CD8-positive, alpha-beta memory T cell (primary cell): Measurements from ENCODE around the gene CASZ1. TPM values are rescaled to one million over a fixed set of nuclear protein-coding genes. Genes with fewer than 3 reads are reported as not detected.

Experiments
- CTCF ChIA-PET: fragments of 350-600 bp; sonication (Branson Sonifier 250); formaldehyde crosslinking; loops from one replicate; lab custom pipeline; 2021; ENCODE audit warnings: antibody characterized with exemption; lab: Charles Lee
- POLR2A ChIA-PET: fragments of 350-600 bp; sonication (Branson Sonifier 250); formaldehyde crosslinking; loops from one replicate; lab custom pipeline; 2021; ENCODE audit warnings: antibody characterized with exemption; lab: Charles Lee
- DNase-seq, 5 donors: peaks; one replicate each; pipeline versions ENCODE4 v3.0.0 to v3.0.0-alpha.2; 2020 to 2022; ENCODE audit warnings: mixed read lengths in 1 of 5
- H3K27ac ChIP-seq: one replicate; pipeline ENCODE4 v1.7.0; 2013; ENCODE audit warnings: low read depth, mild to moderate bottlenecking, low read length, moderate library complexity
- H3K27me3 ChIP-seq: 2 replicates; pipeline ENCODE4 v1.7.0; 2013; ENCODE audit warnings: low read length, mild to moderate bottlenecking; ENCODE audit not compliant: insufficient read depth, poor library complexity, severe bottlenecking
- H3K36me3 ChIP-seq: 2 replicates; pipeline ENCODE4 v1.7.0; 2013; ENCODE audit warnings: mild to moderate bottlenecking, low read length, moderate library complexity; ENCODE audit not compliant: insufficient read depth
- H3K4me1 ChIP-seq: 2 replicates; pipeline ENCODE4 v1.7.0; 2013; ENCODE audit warnings: mild to moderate bottlenecking, low read length, moderate library complexity; ENCODE audit not compliant: insufficient read depth
- H3K4me3 ChIP-seq: 2 replicates; pipeline ENCODE4 v1.7.0; 2013; ENCODE audit warnings: mild to moderate bottlenecking, low read length
- H3K9me3 ChIP-seq: 2 replicates; pipeline ENCODE4 v1.7.0; 2013; ENCODE audit warnings: mild to moderate bottlenecking, low read length
- H3K27ac Mint-ChIP-seq, 8 donors: one replicate each; pipeline ENCODE4 v1.8.0; 2020 to 2021; ENCODE audit warnings: mixed read lengths in 8 of 8, mild to moderate bottlenecking in 6 of 8, inconsistent platforms in 3 of 8, moderate library complexity in 3 of 8
- H3K27me3 Mint-ChIP-seq, 2 donors: one replicate each; pipeline ENCODE4 v1.8.0; 2020 to 2021; ENCODE audit warnings: mixed read lengths in 2 of 2, mild to moderate bottlenecking in 1 of 2, moderate library complexity in 1 of 2
- H3K36me3 Mint-ChIP-seq, 3 donors: one replicate each; pipeline ENCODE4 v1.8.0; 2020 to 2021; ENCODE audit warnings: mixed read lengths in 3 of 3, inconsistent platforms in 1 of 3, mild to moderate bottlenecking in 1 of 3
- H3K4me1 Mint-ChIP-seq, 3 donors: one replicate each; pipeline ENCODE4 v1.8.0; 2020 to 2021; ENCODE audit warnings: mixed read lengths in 3 of 3, inconsistent platforms in 1 of 3, mild to moderate bottlenecking in 1 of 3
- H3K4me3 Mint-ChIP-seq, 7 donors: one replicate each; pipeline ENCODE4 v1.8.0; 2020 to 2021; ENCODE audit warnings: mixed read lengths in 7 of 7, mild to moderate bottlenecking in 6 of 7, moderate library complexity in 4 of 7, inconsistent platforms in 2 of 7
- H3K9me3 Mint-ChIP-seq, 5 donors: one replicate each; pipeline ENCODE4 v1.8.0; 2020 to 2022; ENCODE audit warnings: mixed read lengths in 5 of 5, mild to moderate bottlenecking in 3 of 5, moderate library complexity in 2 of 5, inconsistent platforms in 1 of 5
- polyA plus RNA-seq: library from polyadenylated mRNA; unstranded; fragments of 300-500 nt; fragmentation: Illumina TruSeq; gene quantifications from one replicate; pipeline ENCODE4 v1.2.3, GENCODE V29; 2021
- total RNA-seq, 2 experiments: library from RNA; stranded (reverse); gene quantifications; one replicate each; pipeline ENCODE4 v1.2.3, GENCODE V29; 2021

Gene CASZ1
- total and polyA plus RNA-seq, 3 experiments from 2014 or later = 2.2 to 10.5 (median 9.9) TPM

- H3K27me3 Mint-ChIP-seq = no peaks in the 10 kb centered on the region
- Histone ChIP-seq H3K9me3 (no peaks in the 10 kb centered on the region), H3K27me3 (no peaks in the 10 kb centered on the region), H3K27ac (no peak overlapping the region), H3K4me1 (no peaks in the 10 kb centered on the region), H3K4me3 (no peak overlapping the region), H3K36me3 (no peaks in the 10 kb centered on the region)
- ChIA-PET CTCF (no interaction called here), POLR2A (no interaction called here)
- H3K36me3 Mint-ChIP-seq = peaks cover 0 to 38% (median 0%) of the 10 kb centered on the region in 3 donors
- no peaks in the 10 kb centered on the region for H3K4me1 Mint-ChIP-seq
- H3K27ac Mint-ChIP-seq = no peak overlapping the region
- no peaks in the 10 kb centered on the region for H3K9me3 Mint-ChIP-seq
- no peak overlapping the region for H3K4me3 Mint-ChIP-seq
- DNase-seq = no peak
Measured at GRCh38 chr1:10646347-10646861, 150.0 kb downstream of the CASZ1 start.

GRCh38 chr1:10644307-10645128, 151.9 kb downstream of the CASZ1 start:
- Mint-ChIP-seq H3K27ac (peak overlapping the region in 2 of 8 donors; percentile 21 to 63), H3K4me1 (no peaks in the 10 kb centered on the region), H3K36me3 (peaks cover 0 to 43% (median 0%) of the 10 kb centered on the region in 3 donors), H3K27me3 (no peaks in the 10 kb centered on the region), H3K9me3 (no peaks in the 10 kb centered on the region), H3K4me3 (no peak overlapping the region)
- H3K27me3 ChIP-seq = no peaks in the 10 kb centered on the region
- no peaks in the 10 kb centered on the region for H3K9me3 ChIP-seq
- H3K36me3 ChIP-seq = no peaks in the 10 kb centered on the region
- CTCF ChIA-PET = no interaction called here
- no peaks in the 10 kb centered on the region for H3K4me1 ChIP-seq
- H3K27ac ChIP-seq = no peak overlapping the region
- H3K4me3 ChIP-seq = no peak overlapping the region
- POLR2A ChIA-PET = no interaction called here
- no peak for DNase-seq

- H3K27ac Mint-ChIP-seq = no peak overlapping the region
- H3K27me3 Mint-ChIP-seq = no peaks in the 10 kb centered on the region
- no peak overlapping the region for H3K4me3 Mint-ChIP-seq
- H3K9me3 ChIP-seq = no peaks in the 10 kb centered on the region
- no peak overlapping the region for H3K27ac ChIP-seq
- H3K4me1 Mint-ChIP-seq = no peaks in the 10 kb centered on the region
- no peak for DNase-seq
- CTCF ChIA-PET = no interaction called here
- POLR2A ChIA-PET = no interaction called here
- H3K4me1 ChIP-seq = no peaks in the 10 kb centered on the region
- no peaks in the 10 kb centered on the region for H3K27me3 ChIP-seq
- H3K36me3 ChIP-seq = no peaks in the 10 kb centered on the region
- peaks cover 0 to 46% (median 0%) of the 10 kb centered on the region in 3 donors for H3K36me3 Mint-ChIP-seq
- no peaks in the 10 kb centered on the region for H3K9me3 Mint-ChIP-seq
- no peak overlapping the region for H3K4me3 ChIP-seq
Measured at GRCh38 chr1:10643607-10644306, 152.7 kb downstream of the CASZ1 start.

GRCh38 chr1:10642403-10643080, 153.9 kb downstream of the CASZ1 start:
- Histone ChIP-seq H3K36me3 (no peaks in the 10 kb centered on the region), H3K27ac (no peak overlapping the region), H3K4me3 (no peak overlapping the region), H3K4me1 (no peaks in the 10 kb centered on the region), H3K27me3 (no peaks in the 10 kb centered on the region), H3K9me3 (no peaks in the 10 kb centered on the region)
- DNase-seq = no peak
- no peak overlapping the region for H3K27ac Mint-ChIP-seq
- H3K4me1 Mint-ChIP-seq = peaks cover 0 to 4% (median 0%) of the 10 kb centered on the region in 3 donors
- CTCF ChIA-PET = no interaction called here
- H3K27me3 Mint-ChIP-seq = no peaks in the 10 kb centered on the region
- H3K36me3 Mint-ChIP-seq = peaks cover 0 to 35% (median 0%) of the 10 kb centered on the region in 3 donors
- H3K4me3 Mint-ChIP-seq = no peak overlapping the region
- POLR2A ChIA-PET = no interaction called here
- H3K9me3 Mint-ChIP-seq = no peaks in the 10 kb centered on the region

GRCh38 chr1:10641976-10642375, 154.5 kb downstream of the CASZ1 start:
- H3K27ac Mint-ChIP-seq = no peak overlapping the region
- no peak for DNase-seq
- no peaks in the 10 kb centered on the region for H3K36me3 ChIP-seq
- peaks cover 0 to 7% (median 1%) of the 10 kb centered on the region in 3 donors for H3K4me1 Mint-ChIP-seq
- ChIA-PET CTCF (no interaction called here), POLR2A (no interaction called here)
- H3K27me3 Mint-ChIP-seq = no peaks in the 10 kb centered on the region
- peaks cover 0 to 35% (median 0%) of the 10 kb centered on the region in 3 donors for H3K36me3 Mint-ChIP-seq
- no peak overlapping the region for H3K27ac ChIP-seq
- H3K4me1 ChIP-seq = no peaks in the 10 kb centered on the region
- H3K9me3 Mint-ChIP-seq = no peaks in the 10 kb centered on the region
- H3K4me3 ChIP-seq = no peak overlapping the region
- no peak overlapping the region for H3K4me3 Mint-ChIP-seq
- no peaks in the 10 kb centered on the region for H3K27me3 ChIP-seq
- H3K9me3 ChIP-seq = no peaks in the 10 kb centered on the region

- H3K4me1 Mint-ChIP-seq = peaks cover 0 to 9% (median 1%) of the 10 kb centered on the region in 3 donors
- Histone ChIP-seq H3K4me3 (no peak overlapping the region), H3K4me1 (no peaks in the 10 kb centered on the region), H3K27ac (no peak overlapping the region), H3K27me3 (no peaks in the 10 kb centered on the region), H3K36me3 (no peaks in the 10 kb centered on the region), H3K9me3 (no peaks in the 10 kb centered on the region)
- no peaks in the 10 kb centered on the region for H3K9me3 Mint-ChIP-seq
- CTCF ChIA-PET = no interaction called here
- no peak for DNase-seq
- H3K4me3 Mint-ChIP-seq = no peak overlapping the region
- POLR2A ChIA-PET = no interaction called here
- H3K27ac Mint-ChIP-seq = peak overlapping the region in 1 of 8 donors; percentile 91
- H3K36me3 Mint-ChIP-seq = peaks cover 0 to 32% (median 0%) of the 10 kb centered on the region in 3 donors
- H3K27me3 Mint-ChIP-seq = no peaks in the 10 kb centered on the region
Measured at GRCh38 chr1:10640843-10641553, 155.4 kb downstream of the CASZ1 start.

GRCh38 chr1:10639775-10640578, 156.5 kb downstream of the CASZ1 start:
- Mint-ChIP-seq H3K36me3 (peaks cover 0 to 24% (median 0%) of the 10 kb centered on the region in 3 donors), H3K4me1 (peaks cover 0 to 9% (median 1%) of the 10 kb centered on the region in 3 donors), H3K9me3 (no peaks in the 10 kb centered on the region), H3K4me3 (no peak overlapping the region), H3K27ac (peak overlapping the region in 1 of 8 donors; percentile 24), H3K27me3 (no peaks in the 10 kb centered on the region)
- H3K4me1 ChIP-seq = no peaks in the 10 kb centered on the region
- no peaks in the 10 kb centered on the region for H3K9me3 ChIP-seq
- ChIA-PET CTCF (no interaction called here), POLR2A (no interaction called here)
- H3K36me3 ChIP-seq = no peaks in the 10 kb centered on the region
- no peak overlapping the region for H3K4me3 ChIP-seq
- no peaks in the 10 kb centered on the region for H3K27me3 ChIP-seq
- no peak for DNase-seq
- no peak overlapping the region for H3K27ac ChIP-seq
